Parathyroid adenoma (tissue), 2 donors: ENCODE results near the gene FEM1A.
"Not testable (repeated sequence)": the region's sequence is repeated elsewhere in the genome, so short reads cannot be mapped to it uniquely, and the experiment has no call there.

Experiments used
- H2AFZ ChIP-seq: fragments of 300-600 bp; sonication (generic); one replicate; pipeline ENCODE4 v1.7.0; 2017; ENCODE audit warnings: antibody characterized with exemption, mild to moderate bottlenecking
- H3K27ac ChIP-seq: fragments of 300-600 bp; sonication (generic); one replicate; pipeline ENCODE4 v1.7.0; 2017
- H3K27me3 ChIP-seq: fragments of 300-600 bp; sonication (generic); one replicate; pipeline ENCODE4 v1.7.0; 2017; ENCODE audit warnings: low read length; ENCODE audit not compliant: control insufficient read depth, insufficient read depth
- H3K36me3 ChIP-seq: fragments of 300-600 bp; sonication (generic); one replicate; pipeline ENCODE4 v1.7.0; 2017; ENCODE audit warnings: low read length; ENCODE audit not compliant: control insufficient read depth, insufficient read depth
- H3K4me1 ChIP-seq: fragments of 300-600 bp; sonication (generic); one replicate; pipeline ENCODE4 v1.7.0; 2017; ENCODE audit warnings: control low read depth
- H3K4me2 ChIP-seq: fragments of 300-600 bp; sonication (generic); one replicate; pipeline ENCODE4 v1.7.0; 2017; ENCODE audit warnings: low read length
- H3K4me3 ChIP-seq: fragments of 300-600 bp; sonication (generic); one replicate; pipeline ENCODE4 v1.7.0; 2017; ENCODE audit warnings: low read depth, low read length
- H3K79me2 ChIP-seq: fragments of 300-600 bp; sonication (generic); one replicate; pipeline ENCODE4 v1.7.0; 2017; ENCODE audit warnings: control low read depth
- H3K9ac ChIP-seq: fragments of 300-600 bp; sonication (generic); one replicate; pipeline ENCODE4 v1.7.0; 2017; ENCODE audit warnings: mild to moderate bottlenecking
- H3K9me3 ChIP-seq: fragments of 300-600 bp; sonication (generic); one replicate; pipeline ENCODE4 v1.7.0; 2017; ENCODE audit warnings: low read length; ENCODE audit not compliant: control insufficient read depth
- CTCF ChIP-seq: fragments of 300-600 bp; sonication (generic); IDR thresholded peaks from one replicate; pipeline ENCODE4 v1.7.0; 2017; ENCODE audit warnings: antibody characterized with exemption, mild to moderate bottlenecking
- donor health status: primary hyperparathyroidism.

FEM1A gene

GRCh38 chr19:4817467-4818277 is 26.1 kb downstream of the FEM1A start:
- Histone ChIP-seq H3K27ac (no peak overlapping the region), H3K9me3 (no peaks in the 10 kb centered on the region)
- no peak for TF ChIP-seq CTCF

GRCh38 chr19:4821265-4821664 is 29.7 kb downstream of the FEM1A start:
- Histone ChIP-seq H3K4me2 (no peak overlapping the region), H3K4me1 (no peaks in the 10 kb centered on the region), H2AFZ (no peak overlapping the region), H3K36me3 (no peaks in the 10 kb centered on the region), H3K27me3 (no peaks in the 10 kb centered on the region), H3K9ac (no peak overlapping the region), H3K27ac (no peak overlapping the region), H3K4me3 (no peak overlapping the region), H3K79me2 (no peaks in the 10 kb centered on the region), H3K9me3 (no peaks in the 10 kb centered on the region)
- TF ChIP-seq CTCF: no peak

More at GRCh38 chr19:4817467-4818277, 26.1 kb downstream of the FEM1A start:
- H2AFZ ChIP-seq: no peak overlapping the region
- no peaks in the 10 kb centered on the region for H3K27me3 ChIP-seq
- H3K36me3 ChIP-seq: no peaks in the 10 kb centered on the region
- H3K4me2 ChIP-seq: no peak overlapping the region
- no peak overlapping the region for H3K9ac ChIP-seq
- H3K4me3 ChIP-seq: no peak overlapping the region
- H3K4me1 ChIP-seq: peaks cover 9% of the 10 kb centered on the region
- no peaks in the 10 kb centered on the region for H3K79me2 ChIP-seq

GRCh38 chr19:4822354-4822753 is 30.8 kb downstream of the FEM1A start:
- not testable (repeated sequence) for H3K79me2 ChIP-seq, H2AFZ ChIP-seq, H3K36me3 ChIP-seq, H3K9me3 ChIP-seq, H3K4me2 ChIP-seq, H3K27ac ChIP-seq, H3K4me1 ChIP-seq, H3K9ac ChIP-seq, H3K4me3 ChIP-seq, H3K27me3 ChIP-seq

- Histone ChIP-seq H3K4me2 (no peak overlapping the region), H3K79me2 (no peaks in the 10 kb centered on the region), H3K4me1 (no peaks in the 10 kb centered on the region), H3K27me3 (no peaks in the 10 kb centered on the region), H3K9ac (no peak overlapping the region), H3K36me3 (no peaks in the 10 kb centered on the region), H3K9me3 (no peaks in the 10 kb centered on the region), H3K27ac (no peak overlapping the region), H3K4me3 (no peak overlapping the region), H2AFZ (no peak overlapping the region)
- no peak for TF ChIP-seq CTCF
Measured at GRCh38 chr19:4823577-4823976, 32.0 kb downstream of the FEM1A start.

- Histone ChIP-seq H3K9me3 (no peaks in the 10 kb centered on the region), H2AFZ (no peak overlapping the region), H3K27ac (no peak overlapping the region), H3K36me3 (no peaks in the 10 kb centered on the region), H3K9ac (no peak overlapping the region), H3K79me2 (peaks cover 4% of the 10 kb centered on the region), H3K4me3 (no peak overlapping the region), H3K4me1 (peaks cover 5% of the 10 kb centered on the region), H3K27me3 (no peaks in the 10 kb centered on the region), H3K4me2 (no peak overlapping the region)
- no peak for TF ChIP-seq CTCF
Measured at GRCh38 chr19:4829001-4829712, 37.6 kb downstream of the FEM1A start.
